Smooth muscle cell (in vitro differentiated cells): Measurements from ENCODE around the gene SLC9A7. TPM values are rescaled to one million over a fixed set of nuclear protein-coding genes. Genes with fewer than 3 reads are reported as not detected.

Experiments
- DNase-seq: peaks from one replicate; lab custom pipeline; 2025; ENCODE audit not compliant: unreplicated experiment; lab: John Stamatoyannopoulos, UW
- H2AFZ ChIP-seq: fragments of 200-600 bp; sonication (generic); 2 replicates; pipeline ENCODE4 v1.6.0; 2016; ENCODE audit warnings: antibody characterized with exemption, low read depth, mild to moderate bottlenecking
- H3F3A ChIP-seq: fragments of 200-600 bp; sonication (generic); 2 replicates; pipeline ENCODE4 v1.6.0; 2017; ENCODE audit warnings: antibody characterized with exemption, low read depth
- H3K27ac ChIP-seq: fragments of 200-600 bp; sonication (generic); 2 replicates; pipeline ENCODE4 v1.5.1; 2016; ENCODE audit warnings: low read depth, mild to moderate bottlenecking
- H3K27me3 ChIP-seq: fragments of 200-600 bp; sonication (generic); 2 replicates; pipeline ENCODE4 v1.6.1; 2016; ENCODE audit warnings: low read depth, mild to moderate bottlenecking
- H3K36me3 ChIP-seq: fragments of 200-600 bp; sonication (generic); 2 replicates; pipeline ENCODE4 v1.5.1; 2016; ENCODE audit warnings: low read depth
- H3K4me1 ChIP-seq: fragments of 200-600 bp; sonication (generic); 2 replicates; pipeline ENCODE4 v1.5.1; 2016; ENCODE audit warnings: low read depth
- H3K4me2 ChIP-seq: fragments of 200-600 bp; sonication (generic); 2 replicates; pipeline ENCODE4 v1.6.0; 2016; ENCODE audit warnings: mild to moderate bottlenecking
- H3K4me3 ChIP-seq: fragments of 200-600 bp; sonication (generic); 2 replicates; pipeline ENCODE4 v1.5.1; 2016; ENCODE audit warnings: mild to moderate bottlenecking
- H3K79me2 ChIP-seq: fragments of 200-600 bp; sonication (generic); 2 replicates; pipeline ENCODE4 v1.6.0; 2016; ENCODE audit warnings: low read depth, mild to moderate bottlenecking
- H3K9ac ChIP-seq: fragments of 200-600 bp; sonication (generic); 2 replicates; pipeline ENCODE4 v1.6.0; 2016; ENCODE audit warnings: low read depth
- H3K9me3 ChIP-seq: fragments of 200-600 bp; sonication (generic); replicated peaks from 2 replicates; pipeline ENCODE4 v1.5.1; 2016; ENCODE audit warnings: low read depth
- H4K20me1 ChIP-seq: fragments of 200-600 bp; sonication (generic); 2 replicates; pipeline ENCODE4 v1.6.0; 2016; ENCODE audit warnings: low read depth
- WGBS: methylation state at CpG from one replicate; pipeline ENCODE4 v1.1.7; 2016; ENCODE audit warnings: low lambda C conversion rate; 5-methylcytosine and 5-hydroxymethylcytosine counted together
- polyA plus RNA-seq: library from polyadenylated mRNA; unstranded; fragments of >200 nt; fragmentation: Nextera tagmentation; extraction: Ambion mirVana; gene quantifications from 2 replicates; pipeline ENCODE4 v1.2.1, GENCODE V29; 2016
- total RNA-seq: library from RNA; depleted of rRNA; stranded (reverse); fragments of >200 nt; gene quantifications from 2 replicates; pipeline ENCODE4 v1.2.3, GENCODE V29; 2014
- TF ChIP-seq, protein P1 (sequence below): fragments of 200-600 bp; sonication (generic); IDR thresholded peaks from 2 replicates; pipeline ENCODE4 v1.5.1; 2017; ENCODE audit warnings: borderline replicate concordance, mild to moderate bottlenecking, antibody characterized with exemption; ENCODE audit not compliant: insufficient read depth, poor library complexity, severe bottlenecking

Gene SLC9A7
- total and polyA plus RNA-seq, 2 experiments from 2014 or later: 0.83 to 6.7 TPM

DNA sequence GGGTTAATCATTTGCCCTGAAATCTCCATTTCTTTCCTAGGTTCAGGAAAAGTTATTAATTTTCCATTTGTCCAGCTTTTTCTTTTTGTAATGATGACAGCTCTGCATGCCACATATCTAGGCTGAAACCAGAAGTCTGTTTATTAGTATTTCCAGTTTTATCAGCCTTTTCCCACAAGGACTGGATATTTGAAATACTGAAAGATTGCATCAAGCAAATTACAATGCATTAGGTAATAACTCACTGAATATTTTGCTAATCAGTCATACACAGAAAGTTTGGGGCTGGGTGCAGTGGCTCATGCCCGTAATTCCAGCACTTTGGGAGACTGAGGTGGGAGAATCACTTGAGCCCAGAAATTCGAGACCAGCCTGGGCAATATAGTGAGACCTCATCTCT is 21.5 kb downstream of the SLC9A7 start:
- Histone ChIP-seq H3K9ac (no peak overlapping the region), H3K4me3 (no peak overlapping the region), H3K9me3 (no peaks in the 10 kb centered on the region), H3K4me1 (no peaks in the 10 kb centered on the region), H4K20me1 (no peaks in the 10 kb centered on the region), H3K4me2 (no peak overlapping the region), H3K27me3 (no peaks in the 10 kb centered on the region), H2AFZ (no peak overlapping the region), H3K27ac (no peak overlapping the region), H3F3A (no peaks in the 10 kb centered on the region), H3K79me2 (no peaks in the 10 kb centered on the region), H3K36me3 (no peaks in the 10 kb centered on the region)
- no peak for DNase-seq
- WGBS: 27% methylated on average over 2 of the region's 2 CpGs
- TF ChIP-seq, protein P1, sequence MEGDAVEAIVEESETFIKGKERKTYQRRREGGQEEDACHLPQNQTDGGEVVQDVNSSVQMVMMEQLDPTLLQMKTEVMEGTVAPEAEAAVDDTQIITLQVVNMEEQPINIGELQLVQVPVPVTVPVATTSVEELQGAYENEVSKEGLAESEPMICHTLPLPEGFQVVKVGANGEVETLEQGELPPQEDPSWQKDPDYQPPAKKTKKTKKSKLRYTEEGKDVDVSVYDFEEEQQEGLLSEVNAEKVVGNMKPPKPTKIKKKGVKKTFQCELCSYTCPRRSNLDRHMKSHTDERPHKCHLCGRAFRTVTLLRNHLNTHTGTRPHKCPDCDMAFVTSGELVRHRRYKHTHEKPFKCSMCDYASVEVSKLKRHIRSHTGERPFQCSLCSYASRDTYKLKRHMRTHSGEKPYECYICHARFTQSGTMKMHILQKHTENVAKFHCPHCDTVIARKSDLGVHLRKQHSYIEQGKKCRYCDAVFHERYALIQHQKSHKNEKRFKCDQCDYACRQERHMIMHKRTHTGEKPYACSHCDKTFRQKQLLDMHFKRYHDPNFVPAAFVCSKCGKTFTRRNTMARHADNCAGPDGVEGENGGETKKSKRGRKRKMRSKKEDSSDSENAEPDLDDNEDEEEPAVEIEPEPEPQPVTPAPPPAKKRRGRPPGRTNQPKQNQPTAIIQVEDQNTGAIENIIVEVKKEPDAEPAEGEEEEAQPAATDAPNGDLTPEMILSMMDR: no peak

DNA sequence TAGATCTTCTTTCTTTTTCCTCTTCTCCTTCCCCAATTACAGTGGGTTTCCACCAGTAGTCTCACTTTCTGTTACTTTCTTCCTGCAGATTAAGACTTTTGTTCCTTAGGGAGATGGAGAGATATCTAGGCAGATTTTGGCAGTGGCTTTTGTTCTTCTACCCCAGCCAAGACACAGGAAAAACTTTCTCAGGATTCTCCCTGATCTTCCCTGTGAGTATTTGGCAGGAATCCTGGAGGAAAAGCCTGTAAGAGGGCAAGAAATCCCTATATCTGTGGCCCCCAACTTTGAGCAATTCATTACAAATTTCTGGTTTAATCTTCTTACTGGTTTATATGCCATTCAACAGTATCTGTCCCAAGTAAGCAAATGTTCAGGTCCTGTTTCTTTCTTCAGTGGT is 21.9 kb downstream of the SLC9A7 start:
- H3K4me1 ChIP-seq: no peaks in the 10 kb centered on the region
- no peak overlapping the region for H3K4me2 ChIP-seq
- H3K79me2 ChIP-seq: no peaks in the 10 kb centered on the region
- TF ChIP-seq, protein P1: no peak
- no peaks in the 10 kb centered on the region for H3K27me3 ChIP-seq
- no peak for DNase-seq
- no peak overlapping the region for H3K4me3 ChIP-seq
- no peaks in the 10 kb centered on the region for H3F3A ChIP-seq
- H3K9me3 ChIP-seq: no peaks in the 10 kb centered on the region
- no peak overlapping the region for H3K27ac ChIP-seq
- H3K9ac ChIP-seq: no peak overlapping the region
- H4K20me1 ChIP-seq: no peaks in the 10 kb centered on the region
- no peak overlapping the region for H2AFZ ChIP-seq
- H3K36me3 ChIP-seq: no peaks in the 10 kb centered on the region

DNA sequence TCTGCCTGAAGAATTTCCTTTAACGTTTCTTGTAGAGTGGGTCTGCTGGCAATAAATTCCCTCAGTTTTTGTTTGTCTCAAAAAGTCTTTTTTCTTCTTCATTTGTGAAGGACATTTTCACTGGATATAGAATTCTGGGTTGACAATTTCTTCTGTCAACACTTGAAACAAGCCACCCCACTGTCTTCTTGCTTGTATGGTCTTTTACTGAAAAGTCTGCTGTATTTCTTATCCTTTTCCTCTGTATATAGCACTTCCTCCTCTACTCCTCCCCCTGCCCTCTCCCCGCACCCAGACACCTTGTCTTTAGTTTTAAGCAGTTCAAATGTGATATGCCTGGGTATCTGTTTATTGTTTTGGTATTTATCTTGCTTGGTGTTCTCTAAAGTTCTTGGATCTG is 23.3 kb downstream of the SLC9A7 start:
- Histone ChIP-seq H3K9ac (no peak overlapping the region), H3K79me2 (no peaks in the 10 kb centered on the region), H2AFZ (no peak overlapping the region), H3K4me1 (no peaks in the 10 kb centered on the region), H3K4me2 (no peak overlapping the region), H3K27me3 (no peaks in the 10 kb centered on the region), H3K4me3 (no peak overlapping the region), H3K36me3 (no peaks in the 10 kb centered on the region), H3K9me3 (no peaks in the 10 kb centered on the region), H3K27ac (no peak overlapping the region), H4K20me1 (no peaks in the 10 kb centered on the region), H3F3A (no peaks in the 10 kb centered on the region)
- 75% methylated on average over 2 of the region's 2 CpGs for WGBS
- no peak for DNase-seq
- TF ChIP-seq, protein P1: no peak

DNA sequence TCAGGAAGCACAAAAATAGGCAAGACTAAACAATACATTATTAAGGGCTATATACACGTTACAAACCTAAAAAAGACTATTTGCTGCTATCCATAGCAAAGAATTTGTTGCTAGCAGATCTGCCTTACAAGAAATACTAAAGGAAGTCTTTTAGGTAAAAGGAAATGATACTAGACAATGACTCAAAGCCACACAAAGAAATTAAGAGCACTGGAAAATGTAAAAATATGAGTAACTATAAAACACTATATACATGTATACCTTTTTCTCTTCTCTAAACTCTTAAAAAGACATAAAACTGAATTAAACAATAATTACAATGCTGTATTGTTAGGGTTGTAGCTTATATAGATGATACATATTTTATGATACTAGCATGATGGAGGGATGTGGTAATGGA is 25.7 kb downstream of the SLC9A7 start:
- Histone ChIP-seq H3F3A (no peaks in the 10 kb centered on the region), H3K4me2 (no peak overlapping the region), H3K79me2 (no peaks in the 10 kb centered on the region), H3K4me3 (no peak overlapping the region), H3K36me3 (no peaks in the 10 kb centered on the region), H2AFZ (no peak overlapping the region), H3K4me1 (no peaks in the 10 kb centered on the region), H3K27me3 (no peaks in the 10 kb centered on the region), H3K9ac (no peak overlapping the region), H3K9me3 (no peaks in the 10 kb centered on the region), H3K27ac (no peak overlapping the region), H4K20me1 (no peaks in the 10 kb centered on the region)
- DNase-seq: no peak
- TF ChIP-seq, protein P1: no peak
- 60% methylated on average over 1 of the region's 1 CpG for WGBS
